ENCODE results near the gene GON7.

- TF ChIP-seq, protein P1, sequence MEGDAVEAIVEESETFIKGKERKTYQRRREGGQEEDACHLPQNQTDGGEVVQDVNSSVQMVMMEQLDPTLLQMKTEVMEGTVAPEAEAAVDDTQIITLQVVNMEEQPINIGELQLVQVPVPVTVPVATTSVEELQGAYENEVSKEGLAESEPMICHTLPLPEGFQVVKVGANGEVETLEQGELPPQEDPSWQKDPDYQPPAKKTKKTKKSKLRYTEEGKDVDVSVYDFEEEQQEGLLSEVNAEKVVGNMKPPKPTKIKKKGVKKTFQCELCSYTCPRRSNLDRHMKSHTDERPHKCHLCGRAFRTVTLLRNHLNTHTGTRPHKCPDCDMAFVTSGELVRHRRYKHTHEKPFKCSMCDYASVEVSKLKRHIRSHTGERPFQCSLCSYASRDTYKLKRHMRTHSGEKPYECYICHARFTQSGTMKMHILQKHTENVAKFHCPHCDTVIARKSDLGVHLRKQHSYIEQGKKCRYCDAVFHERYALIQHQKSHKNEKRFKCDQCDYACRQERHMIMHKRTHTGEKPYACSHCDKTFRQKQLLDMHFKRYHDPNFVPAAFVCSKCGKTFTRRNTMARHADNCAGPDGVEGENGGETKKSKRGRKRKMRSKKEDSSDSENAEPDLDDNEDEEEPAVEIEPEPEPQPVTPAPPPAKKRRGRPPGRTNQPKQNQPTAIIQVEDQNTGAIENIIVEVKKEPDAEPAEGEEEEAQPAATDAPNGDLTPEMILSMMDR (IDR thresholded peaks at IDR 0.05 in 8 of 11, conservative IDR thresholded peaks at IDR 0.05 in 3 of 11): no peak
- TF ChIP-seq POLR2AphosphoS5 (IDR thresholded peaks at IDR 0.05) (no peak), POLR2A (IDR thresholded peaks at IDR 0.05) (no peak)
Measured at GRCh38 chr14:93234798-93235197, 27.9 kb upstream of the GON7 start.

Data from spleen (tissue), 7 donors.